ENCODE measurements around the gene ATP4B.

- TF ChIP-seq CTCF (tag by site-specific recombination; IDR thresholded peaks at IDR 0.05) (no peak), ZNF560 (tag by site-specific recombination; IDR thresholded peaks at IDR 0.05; ENCODE audit: borderline replicate concordance) (no peak), REST (tag by site-specific recombination; IDR thresholded peaks at IDR 0.05) (no peak), ZNF121 (tag by site-specific recombination; IDR thresholded peaks at IDR 0.05) (no peak)
- TF ChIP-seq, protein P1, sequence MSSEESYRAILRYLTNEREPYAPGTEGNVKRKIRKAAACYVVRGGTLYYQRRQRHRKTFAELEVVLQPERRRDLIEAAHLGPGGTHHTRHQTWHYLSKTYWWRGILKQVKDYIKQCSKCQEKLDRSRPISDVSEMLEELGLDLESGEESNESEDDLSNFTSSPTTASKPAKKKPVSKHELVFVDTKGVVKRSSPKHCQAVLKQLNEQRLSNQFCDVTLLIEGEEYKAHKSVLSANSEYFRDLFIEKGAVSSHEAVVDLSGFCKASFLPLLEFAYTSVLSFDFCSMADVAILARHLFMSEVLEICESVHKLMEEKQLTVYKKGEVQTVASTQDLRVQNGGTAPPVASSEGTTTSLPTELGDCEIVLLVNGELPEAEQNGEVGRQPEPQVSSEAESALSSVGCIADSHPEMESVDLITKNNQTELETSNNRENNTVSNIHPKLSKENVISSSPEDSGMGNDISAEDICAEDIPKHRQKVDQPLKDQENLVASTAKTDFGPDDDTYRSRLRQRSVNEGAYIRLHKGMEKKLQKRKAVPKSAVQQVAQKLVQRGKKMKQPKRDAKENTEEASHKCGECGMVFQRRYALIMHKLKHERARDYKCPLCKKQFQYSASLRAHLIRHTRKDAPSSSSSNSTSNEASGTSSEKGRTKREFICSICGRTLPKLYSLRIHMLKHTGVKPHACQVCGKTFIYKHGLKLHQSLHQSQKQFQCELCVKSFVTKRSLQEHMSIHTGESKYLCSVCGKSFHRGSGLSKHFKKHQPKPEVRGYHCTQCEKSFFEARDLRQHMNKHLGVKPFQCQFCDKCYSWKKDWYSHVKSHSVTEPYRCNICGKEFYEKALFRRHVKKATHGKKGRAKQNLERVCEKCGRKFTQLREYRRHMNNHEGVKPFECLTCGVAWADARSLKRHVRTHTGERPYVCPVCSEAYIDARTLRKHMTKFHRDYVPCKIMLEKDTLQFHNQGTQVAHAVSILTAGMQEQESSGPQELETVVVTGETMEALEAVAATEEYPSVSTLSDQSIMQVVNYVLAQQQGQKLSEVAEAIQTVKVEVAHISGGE (tag by site-specific recombination; conservative IDR thresholded peaks at IDR 0.05; ENCODE audit: low read depth), result no peak
Measured at GRCh38 chr13:113669231-113669754, 11.3 kb upstream of the ATP4B start.
